ENCODE data around the gene SLN. TPM values are rescaled to one million over a fixed set of nuclear protein-coding genes. Genes with fewer than 3 reads are reported as not detected.

Gene SLN
- total and polyA plus RNA-seq, 2 experiments from 2014 or later: 13.7 to 15.8 TPM

GRCh38 chr11:107688322-107688918, 23.4 kb downstream of the SLN start:
- TF ChIP-seq EZH2 (IDR thresholded peaks at IDR 0.05; ENCODE audit: borderline replicate concordance) (no peak), EZH2phosphoT487 (IDR thresholded peaks at IDR 0.05; ENCODE audit: low read depth, severe bottlenecking, unreplicated experiment) (no peak), CTCF (IDR thresholded peaks at IDR 0.05; ENCODE audit: poor library complexity) (no peak)
- H3K36me3 ChIP-seq (replicated peaks; ENCODE audit: insufficient read depth, low read depth): no peaks in the 10 kb centered on the region
- no peak overlapping the region for H3K27ac ChIP-seq
- 81% methylated on average over 6 of the region's 6 CpGs for WGBS (ENCODE audit: low lambda C conversion rate, missing lambda C conversion rate)
- no peaks in the 10 kb centered on the region for H3K9me3 ChIP-seq (ENCODE audit: low read depth)
- no peak overlapping the region for H3K4me2 ChIP-seq
- H3K79me2 ChIP-seq: no peaks in the 10 kb centered on the region
- no peak for DNase-seq (ENCODE audit: low spot score)
- no peaks in the 10 kb centered on the region for H4K20me1 ChIP-seq (ENCODE audit: insufficient read depth, poor library complexity, severe bottlenecking)
- no peaks in the 10 kb centered on the region for H3K9me2 ChIP-seq (replicated peaks; ENCODE audit: insufficient read depth)
- no peaks in the 10 kb centered on the region for H3K4me1 ChIP-seq (ENCODE audit: insufficient read depth)
- no peak overlapping the region for H3K4me3 ChIP-seq
- H3K27me3 ChIP-seq: no peaks in the 10 kb centered on the region
- H2AFZ ChIP-seq: no peak overlapping the region

GRCh38 chr11:107683807-107684206, 28.0 kb downstream of the SLN start:
- Histone ChIP-seq H3K27me3 (no peaks in the 10 kb centered on the region), H3K9me2 (replicated peaks; ENCODE audit: insufficient read depth) (no peaks in the 10 kb centered on the region), H3K9me3 (ENCODE audit: low read depth) (no peaks in the 10 kb centered on the region), H2AFZ (no peak overlapping the region), H3K36me3 (replicated peaks; ENCODE audit: insufficient read depth, low read depth) (no peaks in the 10 kb centered on the region), H3K79me2 (no peaks in the 10 kb centered on the region), H3K4me3 (no peak overlapping the region), H4K20me1 (ENCODE audit: insufficient read depth, poor library complexity, severe bottlenecking) (no peaks in the 10 kb centered on the region), H3K4me2 (no peak overlapping the region), H3K27ac (no peak overlapping the region), H3K4me1 (ENCODE audit: insufficient read depth) (no peaks in the 10 kb centered on the region)
- DNase-seq (ENCODE audit: low spot score): no peak
- 90% methylated on average over 2 of the region's 2 CpGs for WGBS (ENCODE audit: low lambda C conversion rate, missing lambda C conversion rate)
- TF ChIP-seq CTCF (IDR thresholded peaks at IDR 0.05; ENCODE audit: poor library complexity): no peak
- no peak for TF ChIP-seq EZH2phosphoT487 (IDR thresholded peaks at IDR 0.05; ENCODE audit: low read depth, severe bottlenecking, unreplicated experiment)
- no peak for TF ChIP-seq EZH2 (IDR thresholded peaks at IDR 0.05; ENCODE audit: borderline replicate concordance)

- no peaks in the 10 kb centered on the region for H3K9me3 ChIP-seq (ENCODE audit: low read depth)
- H3K27me3 ChIP-seq: no peaks in the 10 kb centered on the region
- no peaks in the 10 kb centered on the region for H3K9me2 ChIP-seq (replicated peaks; ENCODE audit: insufficient read depth)
- H4K20me1 ChIP-seq (ENCODE audit: insufficient read depth, poor library complexity, severe bottlenecking): no peaks in the 10 kb centered on the region
- H3K27ac ChIP-seq: no peak overlapping the region
- no peaks in the 10 kb centered on the region for H3K36me3 ChIP-seq (replicated peaks; ENCODE audit: insufficient read depth, low read depth)
- no peaks in the 10 kb centered on the region for H3K79me2 ChIP-seq
- H3K4me1 ChIP-seq (ENCODE audit: insufficient read depth): no peaks in the 10 kb centered on the region
- H2AFZ ChIP-seq: no peak overlapping the region
- no peak overlapping the region for H3K4me3 ChIP-seq
- H3K4me2 ChIP-seq: no peak overlapping the region
- 85% methylated on average over 2 of the region's 2 CpGs for WGBS (ENCODE audit: low lambda C conversion rate, missing lambda C conversion rate)
- DNase-seq (ENCODE audit: low spot score): no peak
- no peak for TF ChIP-seq CTCF (IDR thresholded peaks at IDR 0.05; ENCODE audit: poor library complexity)
- no peak for TF ChIP-seq EZH2phosphoT487 (IDR thresholded peaks at IDR 0.05; ENCODE audit: low read depth, severe bottlenecking, unreplicated experiment)
These were observed 28.8 kb downstream of the SLN start for GRCh38 chr11:107683061-107683460.

Data from hepatocyte (in vitro differentiated cells).